ENCODE measurements around the gene MYBPC2. TPM values are rescaled to one million over a fixed set of nuclear protein-coding genes. Genes with fewer than 3 reads are reported as not detected.
A peak's percentile ranks its signal among the peaks of the same experiment; 100 is the strongest.

MYBPC2 gene
- total RNA-seq, 6 experiments from 2014 or later = 0.12 to 0.56 (median 0.30) TPM; not detected in 3

DNA sequence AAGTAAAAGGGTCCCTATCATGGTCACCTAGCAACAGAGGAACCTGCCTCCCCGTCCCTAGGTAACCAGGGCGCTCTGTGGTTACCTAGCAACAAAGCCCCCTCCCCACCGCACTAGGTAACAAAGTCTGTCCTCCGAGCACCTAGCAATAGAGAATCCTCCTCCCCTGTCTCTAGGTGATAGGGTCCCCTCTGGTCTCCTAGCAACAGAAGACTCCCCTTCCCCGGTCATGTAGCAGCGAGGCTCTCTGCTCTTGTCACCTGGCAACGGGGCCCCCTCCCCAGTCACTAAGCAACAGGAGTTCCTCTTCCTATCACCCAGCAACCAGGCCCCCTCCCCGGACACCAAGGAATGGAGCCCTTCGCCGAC, 78.0 kb downstream of the MYBPC2 start:
- 5% methylated on average over 8 of the region's 10 CpGs for WGBS (ENCODE audit: insufficient coverage, low coverage, low lambda C conversion rate, missing lambda C conversion rate)
- Histone ChIP-seq H3K9me3 (no peaks in the 10 kb centered on the region), H3K4me1 (peaks cover 0 to 17% (median 4%) of the 10 kb centered on the region in 4 donors), H3K27ac (peak overlapping the region in 2 of 3 donors; percentile 41 to 72), H3K27me3 (no peaks in the 10 kb centered on the region), H3K4me3 (peak overlapping the region; percentile 65 to 76 (median 72)), H3K36me3 (no peaks in the 10 kb centered on the region)
- intact Hi-C loops (cut with DNase I) = no loop called here
- TF ChIP-seq POLR2A (IDR thresholded peaks at IDR 0.05) = no peak
- TF ChIP-seq, protein P1, sequence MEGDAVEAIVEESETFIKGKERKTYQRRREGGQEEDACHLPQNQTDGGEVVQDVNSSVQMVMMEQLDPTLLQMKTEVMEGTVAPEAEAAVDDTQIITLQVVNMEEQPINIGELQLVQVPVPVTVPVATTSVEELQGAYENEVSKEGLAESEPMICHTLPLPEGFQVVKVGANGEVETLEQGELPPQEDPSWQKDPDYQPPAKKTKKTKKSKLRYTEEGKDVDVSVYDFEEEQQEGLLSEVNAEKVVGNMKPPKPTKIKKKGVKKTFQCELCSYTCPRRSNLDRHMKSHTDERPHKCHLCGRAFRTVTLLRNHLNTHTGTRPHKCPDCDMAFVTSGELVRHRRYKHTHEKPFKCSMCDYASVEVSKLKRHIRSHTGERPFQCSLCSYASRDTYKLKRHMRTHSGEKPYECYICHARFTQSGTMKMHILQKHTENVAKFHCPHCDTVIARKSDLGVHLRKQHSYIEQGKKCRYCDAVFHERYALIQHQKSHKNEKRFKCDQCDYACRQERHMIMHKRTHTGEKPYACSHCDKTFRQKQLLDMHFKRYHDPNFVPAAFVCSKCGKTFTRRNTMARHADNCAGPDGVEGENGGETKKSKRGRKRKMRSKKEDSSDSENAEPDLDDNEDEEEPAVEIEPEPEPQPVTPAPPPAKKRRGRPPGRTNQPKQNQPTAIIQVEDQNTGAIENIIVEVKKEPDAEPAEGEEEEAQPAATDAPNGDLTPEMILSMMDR (IDR thresholded peaks at IDR 0.05) = no peak
- no peak for ATAC-seq
- DNase-seq = no peak

DNA sequence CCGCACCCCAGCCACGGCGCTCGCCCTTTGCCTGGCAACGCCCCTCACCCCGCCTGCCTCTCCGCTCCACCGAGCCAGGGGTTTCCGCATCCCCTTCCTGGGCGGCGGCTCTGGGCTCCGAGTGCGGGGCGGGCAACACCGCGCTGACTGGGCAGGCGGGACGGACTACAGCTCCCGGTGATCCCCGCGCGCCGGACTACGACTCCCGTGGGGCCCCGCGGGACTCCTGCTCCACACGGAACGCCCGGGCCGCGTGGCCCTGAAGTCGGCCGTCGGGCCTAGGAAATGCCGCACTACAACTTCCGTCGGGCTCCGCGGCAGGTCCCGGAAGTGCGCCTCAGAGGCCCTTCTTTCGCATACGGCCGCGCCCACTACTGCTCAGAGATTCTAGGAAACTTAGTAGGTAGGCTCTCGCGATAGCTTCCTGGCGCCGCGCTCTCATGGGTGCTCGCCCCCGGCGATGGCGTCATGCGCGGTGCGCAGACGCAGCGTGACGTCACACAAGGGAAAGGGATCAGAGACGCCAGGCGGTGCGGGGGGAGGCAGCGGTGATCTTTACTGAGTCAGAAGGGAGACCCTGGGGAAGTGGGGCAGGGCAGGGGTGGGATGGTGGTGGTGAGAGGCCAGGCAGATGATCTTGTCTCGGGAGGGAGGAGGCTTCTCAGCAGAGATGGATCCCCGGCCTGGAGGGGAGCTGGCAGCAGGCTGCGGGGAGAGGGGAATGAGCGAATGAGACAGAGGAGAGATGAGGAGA, 78.6 kb downstream of the MYBPC2 start, which contains the start of gene JOSD2:
JOSD2 (minus strand) TSS at position 123 of the 754 bp plus-strand sequence. CDS start 760 bp downstream, outside the sequence.
- 2% methylated on average over 37 of the region's 69 CpGs for WGBS (ENCODE audit: insufficient coverage, low coverage, low lambda C conversion rate, missing lambda C conversion rate)
- ATAC-seq = peak; percentile 89 to 93 (median 91)
- peaks cover 0 to 17% (median 4%) of the 10 kb centered on the region in 4 donors for H3K4me1 ChIP-seq

DNA sequence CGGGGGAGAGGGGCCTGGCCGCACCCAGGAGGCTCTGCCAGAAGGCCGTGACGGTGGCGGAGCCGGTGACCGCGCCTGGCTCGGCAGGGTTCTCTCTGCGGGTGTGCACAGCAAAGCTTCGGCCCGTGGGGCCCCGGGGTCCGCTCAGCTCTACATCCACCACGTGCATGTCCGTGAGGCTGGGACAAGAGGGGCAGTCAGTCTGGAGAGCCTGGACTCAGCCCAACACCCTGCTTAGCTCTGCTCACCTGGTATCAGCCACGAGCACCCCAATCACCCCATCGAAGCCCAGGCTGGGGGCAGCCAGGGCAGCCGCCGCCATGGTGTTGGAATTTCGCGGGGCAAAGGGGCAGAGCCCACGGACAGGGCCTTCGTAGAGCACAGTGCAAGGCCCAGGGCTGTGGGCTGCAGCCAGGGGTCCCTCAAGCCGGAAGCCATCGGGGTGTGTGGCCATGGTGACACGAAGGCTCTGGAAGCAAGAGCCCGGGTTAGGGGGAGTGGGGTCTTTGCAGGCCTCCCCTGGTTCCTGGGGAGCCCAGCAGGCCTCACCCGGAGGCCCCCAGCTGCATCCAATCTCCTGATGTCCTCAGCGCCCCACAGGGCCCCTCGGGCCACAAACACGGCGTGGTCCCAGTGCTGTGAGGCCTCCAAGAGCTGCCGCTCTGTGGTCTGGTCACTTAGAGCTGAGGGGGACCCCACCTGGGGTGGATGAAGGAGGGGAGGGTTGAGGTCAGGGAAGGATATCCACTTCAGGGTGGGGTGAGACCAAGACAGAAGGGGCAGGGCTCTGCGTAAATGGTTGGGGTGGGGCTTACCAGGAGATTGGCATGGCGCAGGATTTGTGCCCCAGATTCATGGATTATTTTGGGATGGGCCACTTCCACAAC, 79.7 kb downstream of the MYBPC2 start:
- no peak for ATAC-seq
- intact Hi-C loops (cut with DNase I) = no loop called here
- no peaks in the 10 kb centered on the region for H3K36me3 ChIP-seq
- H3K4me3 ChIP-seq = peak overlapping the region; percentile 32 to 76 (median 72)
- H3K9me3 ChIP-seq = no peaks in the 10 kb centered on the region
- peaks cover 0 to 17% (median 4%) of the 10 kb centered on the region in 4 donors for H3K4me1 ChIP-seq
- no peaks in the 10 kb centered on the region for H3K27me3 ChIP-seq
- 80% methylated on average over 8 of the region's 36 CpGs for WGBS (ENCODE audit: insufficient coverage, low coverage, low lambda C conversion rate, missing lambda C conversion rate)
- TF ChIP-seq POLR2A (IDR thresholded peaks at IDR 0.05) = no peak
- TF ChIP-seq, protein P1 (IDR thresholded peaks at IDR 0.05) = no peak
- DNase-seq = peak in 1 of 3 donors; percentile 64
- H3K27ac ChIP-seq = peak overlapping the region in 2 of 3 donors; percentile 72 to 85

More for the DNA sequence above, 78.6 kb downstream of the MYBPC2 start, which contains the start of gene JOSD2:
- intact Hi-C loops (cut with DNase I) = no loop called here
- H3K4me3 ChIP-seq = peak within 1 kb of the TSS; percentile 65 to 76 (median 72)
- H3K27me3 ChIP-seq = no peaks in the 10 kb centered on the region
- H3K36me3 ChIP-seq = no peaks in the 10 kb centered on the region
- H3K9me3 ChIP-seq = no peaks in the 10 kb centered on the region
- TF ChIP-seq, protein P1 (IDR thresholded peaks at IDR 0.05) = no peak
- peak; percentile 68 for TF ChIP-seq POLR2A (IDR thresholded peaks at IDR 0.05)
- H3K27ac ChIP-seq = peak within 1 kb of the TSS; percentile 44 to 72 (median 47)
- peak; percentile 98 to 99 (median 99) for DNase-seq

DNA sequence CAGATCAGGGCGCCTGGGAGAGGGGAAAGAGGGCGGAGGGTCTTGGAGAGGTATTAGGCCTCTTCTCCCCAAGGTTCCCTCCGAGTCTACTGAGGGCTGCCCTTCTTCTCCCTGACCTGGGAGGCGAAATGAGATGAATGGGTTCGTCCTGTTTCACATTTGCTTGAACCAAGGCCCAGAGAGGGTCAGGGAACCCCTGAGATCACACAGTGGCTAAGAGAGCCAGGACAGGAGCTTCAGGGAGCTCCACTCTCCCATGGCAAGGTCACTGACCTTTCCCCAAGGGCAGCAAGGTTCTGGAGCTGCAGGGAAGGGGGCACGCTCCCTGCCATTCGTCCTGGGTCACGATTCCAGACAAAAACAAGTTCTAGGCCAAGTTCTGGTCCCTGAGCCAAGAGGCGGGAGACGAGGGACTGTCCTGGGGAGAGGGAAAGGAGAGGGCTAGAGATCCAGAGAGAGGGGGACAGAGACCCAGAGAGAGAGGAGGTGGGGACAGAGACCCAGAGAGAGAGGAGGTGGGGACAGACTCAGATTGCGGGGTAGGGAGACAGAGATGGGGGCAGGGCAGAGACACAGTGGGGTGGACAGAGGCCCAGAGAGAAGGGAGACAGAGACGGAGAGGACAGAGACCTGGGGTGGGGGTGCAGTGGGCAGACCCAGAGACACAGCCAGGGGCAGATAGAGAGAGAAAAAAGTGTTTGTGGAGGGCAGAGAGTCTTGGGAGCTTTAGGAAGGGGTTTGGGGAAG, 80.5 kb downstream of the MYBPC2 start:
- Histone ChIP-seq H3K9me3 (no peaks in the 10 kb centered on the region), H3K27ac (peak overlapping the region; percentile 63 to 85 (median 72)), H3K4me1 (peaks cover 0 to 17% (median 4%) of the 10 kb centered on the region in 4 donors), H3K4me3 (peak overlapping the region; percentile 32 to 59 (median 57)), H3K27me3 (no peaks in the 10 kb centered on the region), H3K36me3 (no peaks in the 10 kb centered on the region)
- ATAC-seq = peak; percentile 1 to 15 (median 2)
- TF ChIP-seq, protein P1 (IDR thresholded peaks at IDR 0.05) = no peak
- TF ChIP-seq POLR2A (IDR thresholded peaks at IDR 0.05) = no peak
- intact Hi-C loops (cut with DNase I) = no loop called here
- DNase-seq = peak in 1 of 3 donors; percentile 60
- 13% methylated on average over 8 of the region's 12 CpGs for WGBS (ENCODE audit: insufficient coverage, low coverage, low lambda C conversion rate, missing lambda C conversion rate)

Measured in right lobe of liver (tissue), 6 donors.